Measurements from ENCODE around the gene DIP2B. TPM values are rescaled to one million over a fixed set of nuclear protein-coding genes. Genes with fewer than 3 reads are reported as not detected.

The DIP2B gene

Small RNA genes lying within 50 kb of the gene (small RNA-seq; reads per million reads assigned to genes)
- gene RF00019 = not detected
- gene RNU6-238P = not detected
- gene RNU6-769P = not detected

Data from skeletal muscle satellite cell (primary cell).